Measurements from ENCODE around the gene SCARB1.

DNA sequence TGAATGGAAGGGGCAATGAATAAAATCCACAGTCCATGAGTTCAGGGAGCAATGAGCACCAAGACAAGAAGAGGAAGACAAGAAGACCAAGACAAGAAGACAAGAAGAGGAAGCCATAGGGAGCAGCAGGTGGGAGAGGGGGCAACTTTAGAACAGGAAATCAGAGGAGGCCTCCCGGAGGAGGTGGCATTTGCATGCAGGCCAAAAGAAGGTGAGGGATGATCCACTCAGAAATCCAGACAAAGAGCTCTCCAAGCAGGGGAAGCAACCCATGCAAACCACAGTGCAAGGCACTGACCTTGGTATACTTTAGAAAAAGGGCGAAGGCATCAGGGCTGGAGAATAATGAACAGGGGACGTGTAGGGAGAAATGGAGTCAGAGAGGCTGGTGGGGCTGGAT lies 58.6 kb downstream of the SCARB1 start:
- no peak for TF ChIP-seq JUN (CRISPR knock-in tag; IDR thresholded peaks at IDR 0.05)
- TF ChIP-seq, protein P1, sequence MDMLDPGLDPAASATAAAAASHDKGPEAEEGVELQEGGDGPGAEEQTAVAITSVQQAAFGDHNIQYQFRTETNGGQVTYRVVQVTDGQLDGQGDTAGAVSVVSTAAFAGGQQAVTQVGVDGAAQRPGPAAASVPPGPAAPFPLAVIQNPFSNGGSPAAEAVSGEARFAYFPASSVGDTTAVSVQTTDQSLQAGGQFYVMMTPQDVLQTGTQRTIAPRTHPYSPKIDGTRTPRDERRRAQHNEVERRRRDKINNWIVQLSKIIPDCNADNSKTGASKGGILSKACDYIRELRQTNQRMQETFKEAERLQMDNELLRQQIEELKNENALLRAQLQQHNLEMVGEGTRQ (CRISPR knock-in tag; IDR thresholded peaks at IDR 0.05), result no peak
- TF ChIP-seq, protein P2, sequence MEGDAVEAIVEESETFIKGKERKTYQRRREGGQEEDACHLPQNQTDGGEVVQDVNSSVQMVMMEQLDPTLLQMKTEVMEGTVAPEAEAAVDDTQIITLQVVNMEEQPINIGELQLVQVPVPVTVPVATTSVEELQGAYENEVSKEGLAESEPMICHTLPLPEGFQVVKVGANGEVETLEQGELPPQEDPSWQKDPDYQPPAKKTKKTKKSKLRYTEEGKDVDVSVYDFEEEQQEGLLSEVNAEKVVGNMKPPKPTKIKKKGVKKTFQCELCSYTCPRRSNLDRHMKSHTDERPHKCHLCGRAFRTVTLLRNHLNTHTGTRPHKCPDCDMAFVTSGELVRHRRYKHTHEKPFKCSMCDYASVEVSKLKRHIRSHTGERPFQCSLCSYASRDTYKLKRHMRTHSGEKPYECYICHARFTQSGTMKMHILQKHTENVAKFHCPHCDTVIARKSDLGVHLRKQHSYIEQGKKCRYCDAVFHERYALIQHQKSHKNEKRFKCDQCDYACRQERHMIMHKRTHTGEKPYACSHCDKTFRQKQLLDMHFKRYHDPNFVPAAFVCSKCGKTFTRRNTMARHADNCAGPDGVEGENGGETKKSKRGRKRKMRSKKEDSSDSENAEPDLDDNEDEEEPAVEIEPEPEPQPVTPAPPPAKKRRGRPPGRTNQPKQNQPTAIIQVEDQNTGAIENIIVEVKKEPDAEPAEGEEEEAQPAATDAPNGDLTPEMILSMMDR (IDR thresholded peaks at IDR 0.05), result no peak

All from WTC11 (cell line).